CD8-positive, alpha-beta memory T cell (primary cell): ENCODE data around the gene NUDCD2. TPM values are rescaled to one million over a fixed set of nuclear protein-coding genes. Genes with fewer than 3 reads are reported as not detected.
"Not testable (repeated sequence)": the region's sequence is repeated elsewhere in the genome, so short reads cannot be mapped to it uniquely, and the experiment has no call there.

Experiments used
- CTCF ChIA-PET: fragments of 350-600 bp; sonication (Branson Sonifier 250); formaldehyde crosslinking; loops from one replicate; lab custom pipeline; 2021; ENCODE audit warnings: antibody characterized with exemption; lab: Charles Lee
- POLR2A ChIA-PET: fragments of 350-600 bp; sonication (Branson Sonifier 250); formaldehyde crosslinking; loops from one replicate; lab custom pipeline; 2021; ENCODE audit warnings: antibody characterized with exemption; lab: Charles Lee
- DNase-seq, 5 donors: peaks; one replicate each; pipeline versions ENCODE4 v3.0.0 to v3.0.0-alpha.2; 2020 to 2022; ENCODE audit warnings: mixed read lengths in 1 of 5
- H3K27ac ChIP-seq: one replicate; pipeline ENCODE4 v1.7.0; 2013; ENCODE audit warnings: low read depth, mild to moderate bottlenecking, low read length, moderate library complexity
- H3K27me3 ChIP-seq: 2 replicates; pipeline ENCODE4 v1.7.0; 2013; ENCODE audit warnings: low read length, mild to moderate bottlenecking; ENCODE audit not compliant: insufficient read depth, poor library complexity, severe bottlenecking
- H3K36me3 ChIP-seq: 2 replicates; pipeline ENCODE4 v1.7.0; 2013; ENCODE audit warnings: mild to moderate bottlenecking, low read length, moderate library complexity; ENCODE audit not compliant: insufficient read depth
- H3K4me1 ChIP-seq: 2 replicates; pipeline ENCODE4 v1.7.0; 2013; ENCODE audit warnings: mild to moderate bottlenecking, low read length, moderate library complexity; ENCODE audit not compliant: insufficient read depth
- H3K4me3 ChIP-seq: 2 replicates; pipeline ENCODE4 v1.7.0; 2013; ENCODE audit warnings: mild to moderate bottlenecking, low read length
- H3K9me3 ChIP-seq: 2 replicates; pipeline ENCODE4 v1.7.0; 2013; ENCODE audit warnings: mild to moderate bottlenecking, low read length
- H3K27ac Mint-ChIP-seq, 8 donors: one replicate each; pipeline ENCODE4 v1.8.0; 2020 to 2021; ENCODE audit warnings: mixed read lengths in 8 of 8, mild to moderate bottlenecking in 6 of 8, inconsistent platforms in 3 of 8, moderate library complexity in 3 of 8
- H3K27me3 Mint-ChIP-seq, 2 donors: one replicate each; pipeline ENCODE4 v1.8.0; 2020 to 2021; ENCODE audit warnings: mixed read lengths in 2 of 2, mild to moderate bottlenecking in 1 of 2, moderate library complexity in 1 of 2
- H3K36me3 Mint-ChIP-seq, 3 donors: one replicate each; pipeline ENCODE4 v1.8.0; 2020 to 2021; ENCODE audit warnings: mixed read lengths in 3 of 3, inconsistent platforms in 1 of 3, mild to moderate bottlenecking in 1 of 3
- H3K4me1 Mint-ChIP-seq, 3 donors: one replicate each; pipeline ENCODE4 v1.8.0; 2020 to 2021; ENCODE audit warnings: mixed read lengths in 3 of 3, inconsistent platforms in 1 of 3, mild to moderate bottlenecking in 1 of 3
- H3K4me3 Mint-ChIP-seq, 7 donors: one replicate each; pipeline ENCODE4 v1.8.0; 2020 to 2021; ENCODE audit warnings: mixed read lengths in 7 of 7, mild to moderate bottlenecking in 6 of 7, moderate library complexity in 4 of 7, inconsistent platforms in 2 of 7
- H3K9me3 Mint-ChIP-seq, 5 donors: one replicate each; pipeline ENCODE4 v1.8.0; 2020 to 2022; ENCODE audit warnings: mixed read lengths in 5 of 5, mild to moderate bottlenecking in 3 of 5, moderate library complexity in 2 of 5, inconsistent platforms in 1 of 5
- polyA plus RNA-seq: library from polyadenylated mRNA; unstranded; fragments of 300-500 nt; fragmentation: Illumina TruSeq; gene quantifications from one replicate; pipeline ENCODE4 v1.2.3, GENCODE V29; 2021
- total RNA-seq, 2 experiments: library from RNA; stranded (reverse); gene quantifications; one replicate each; pipeline ENCODE4 v1.2.3, GENCODE V29; 2021

Gene NUDCD2
- total and polyA plus RNA-seq, 3 experiments from 2014 or later, result 31.3 to 52.5 (median 36.2) TPM

DNA sequence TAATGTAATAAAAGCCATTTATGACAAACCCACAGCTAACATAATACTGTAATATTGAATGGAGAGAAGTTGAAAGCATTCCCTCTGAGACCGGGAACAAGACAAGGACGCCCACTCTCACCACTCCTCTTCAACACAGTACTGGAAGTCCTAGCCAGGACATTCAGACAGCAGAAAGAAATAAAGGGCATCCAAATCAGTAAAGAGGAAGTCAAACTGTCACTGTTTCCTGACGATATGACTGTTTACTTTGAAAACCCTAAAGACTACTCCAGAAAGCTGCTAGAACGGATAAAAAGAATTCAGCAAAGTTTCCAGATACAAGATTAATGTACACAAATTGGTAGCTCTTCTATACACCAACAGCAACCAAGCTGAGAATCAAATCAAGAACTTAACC lies 33.8 kb downstream of the NUDCD2 start:
- H3K4me3 Mint-ChIP-seq, result not testable (repeated sequence)

GRCh38 chr5:163424836-163425235 lies 35.1 kb downstream of the NUDCD2 start:
- POLR2A ChIA-PET, result no interaction called here
- no peak for DNase-seq

More for the DNA sequence above, 33.8 kb downstream of the NUDCD2 start:
- H3K4me1 ChIP-seq, H3K27ac Mint-ChIP-seq, H3K9me3 ChIP-seq, H3K27ac ChIP-seq, H3K36me3 ChIP-seq, CTCF ChIA-PET, H3K4me3 ChIP-seq, H3K4me1 Mint-ChIP-seq, POLR2A ChIA-PET, H3K36me3 Mint-ChIP-seq, H3K27me3 ChIP-seq, H3K9me3 Mint-ChIP-seq, DNase-seq: not testable (repeated sequence)
- H3K27me3 Mint-ChIP-seq, result peaks cover 5 to 12% of the 10 kb centered on the region in 2 donors

GRCh38 chr5:163415673-163416072 lies 44.2 kb downstream of the NUDCD2 start:
- POLR2A ChIA-PET, H3K9me3 Mint-ChIP-seq, H3K4me1 Mint-ChIP-seq: not testable (repeated sequence)

More at GRCh38 chr5:163424836-163425235, 35.1 kb downstream of the NUDCD2 start:
- Histone ChIP-seq H3K27ac (no peak overlapping the region), H3K4me1 (no peaks in the 10 kb centered on the region), H3K4me3 (no peak overlapping the region), H3K27me3 (no peaks in the 10 kb centered on the region), H3K9me3 (no peaks in the 10 kb centered on the region), H3K36me3 (no peaks in the 10 kb centered on the region)
- CTCF ChIA-PET, result interaction anchor here (1.0 kb wide), 1 partner anchor 16 kb away, joined by 4 read pairs; no protein-coding TSS in a partner anchor
- H3K36me3 Mint-ChIP-seq, result peaks cover 0 to 4% (median 0%) of the 10 kb centered on the region in 3 donors
- H3K27ac Mint-ChIP-seq, result no peak overlapping the region
- no peaks in the 10 kb centered on the region for H3K4me1 Mint-ChIP-seq
- H3K4me3 Mint-ChIP-seq, result no peak overlapping the region
- H3K27me3 Mint-ChIP-seq, result peaks cover 10 to 11% of the 10 kb centered on the region in 2 donors
- no peaks in the 10 kb centered on the region for H3K9me3 Mint-ChIP-seq

GRCh38 chr5:163410505-163410904 lies 49.4 kb downstream of the NUDCD2 start:
- H3K27ac Mint-ChIP-seq, result no peak overlapping the region
- no peak for DNase-seq
- no peaks in the 10 kb centered on the region for H3K9me3 Mint-ChIP-seq
- CTCF ChIA-PET, result no interaction called here
- Histone ChIP-seq H3K4me3 (no peak overlapping the region), H3K36me3 (no peaks in the 10 kb centered on the region), H3K27ac (no peak overlapping the region), H3K9me3 (no peaks in the 10 kb centered on the region), H3K4me1 (no peaks in the 10 kb centered on the region), H3K27me3 (no peaks in the 10 kb centered on the region)
- no peak overlapping the region for H3K4me3 Mint-ChIP-seq
- peaks cover 0 to 3% (median 2%) of the 10 kb centered on the region in 3 donors for H3K4me1 Mint-ChIP-seq
- POLR2A ChIA-PET, result no interaction called here
- H3K36me3 Mint-ChIP-seq, result no peaks in the 10 kb centered on the region
- peaks cover 16 to 39% of the 10 kb centered on the region in 2 donors for H3K27me3 Mint-ChIP-seq

More at GRCh38 chr5:163415673-163416072, 44.2 kb downstream of the NUDCD2 start:
- peaks cover 27 to 69% of the 10 kb centered on the region in 2 donors for H3K27me3 Mint-ChIP-seq
- H3K4me3 Mint-ChIP-seq, H3K27ac ChIP-seq, H3K36me3 ChIP-seq, H3K4me3 ChIP-seq, H3K9me3 ChIP-seq, H3K4me1 ChIP-seq, DNase-seq, CTCF ChIA-PET, H3K27ac Mint-ChIP-seq, H3K36me3 Mint-ChIP-seq, H3K27me3 ChIP-seq: not testable (repeated sequence)

- H3K4me1 ChIP-seq, result no peaks in the 10 kb centered on the region
- peaks cover 0 to 2% (median 0%) of the 10 kb centered on the region in 3 donors for H3K4me1 Mint-ChIP-seq
- peaks cover 13 to 36% of the 10 kb centered on the region in 2 donors for H3K27me3 Mint-ChIP-seq
- H3K4me3 Mint-ChIP-seq, result no peak overlapping the region
- ChIA-PET POLR2A (no interaction called here), CTCF (interaction anchor here (0.7 to 3.1 kb wide), 9 partner anchors 9 to 94 kb away, joined by 3 to 16 read pairs (median 4); partner anchors contain the start of genes HMMR and NUDCD2)
- no peak for DNase-seq
- no peaks in the 10 kb centered on the region for H3K36me3 ChIP-seq
- no peaks in the 10 kb centered on the region for H3K36me3 Mint-ChIP-seq
- H3K27me3 ChIP-seq, result no peaks in the 10 kb centered on the region
- no peaks in the 10 kb centered on the region for H3K9me3 ChIP-seq
- no peaks in the 10 kb centered on the region for H3K9me3 Mint-ChIP-seq
- no peak overlapping the region for H3K27ac Mint-ChIP-seq
- H3K27ac ChIP-seq, result no peak overlapping the region
- no peak overlapping the region for H3K4me3 ChIP-seq
Observed at GRCh38 chr5:163409384-163409783, 50.5 kb downstream of the NUDCD2 start.

DNA sequence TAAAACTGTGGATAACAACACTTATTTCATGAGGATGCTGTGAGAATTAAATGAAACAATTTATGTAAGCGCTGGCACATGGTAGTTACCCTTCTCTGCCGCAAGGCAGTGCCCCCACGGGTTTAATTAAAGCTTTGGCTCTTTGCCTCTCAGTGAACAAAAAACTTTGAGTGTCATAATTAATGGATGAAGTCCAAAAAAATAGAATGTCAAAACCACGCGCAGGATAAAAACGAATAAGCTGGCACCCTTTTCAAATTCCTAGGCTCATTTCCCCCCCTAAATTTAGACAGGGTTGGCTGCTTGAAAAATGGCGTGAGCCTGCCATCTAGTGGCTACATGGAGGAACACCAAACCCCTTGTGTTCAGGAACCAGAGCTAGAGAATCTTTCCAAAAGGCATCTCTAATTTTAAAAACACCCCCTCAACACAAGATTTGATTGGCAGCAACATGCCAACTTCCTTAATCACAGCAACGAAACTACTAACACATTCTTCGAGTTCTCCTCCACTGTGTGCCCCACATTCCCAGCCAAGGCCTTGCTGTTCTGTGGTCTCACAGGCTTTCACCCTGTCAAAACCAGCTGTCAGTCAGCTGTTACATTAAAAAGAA lies 51.5 kb downstream of the NUDCD2 start:
- H3K4me3 Mint-ChIP-seq, result peak overlapping the region in 2 of 7 donors; percentile 5 to 33
- H3K36me3 ChIP-seq, result no peaks in the 10 kb centered on the region
- CTCF ChIA-PET, result interaction anchor here (1.0 to 3.1 kb wide), 12 partner anchors 9 to 95 kb away, joined by 3 to 16 read pairs (median 4); partner anchors contain the start of genes HMMR and NUDCD2
- H3K4me1 Mint-ChIP-seq, result peaks cover 0 to 2% (median 0%) of the 10 kb centered on the region in 3 donors
- no peak overlapping the region for H3K27ac ChIP-seq
- no peaks in the 10 kb centered on the region for H3K27me3 ChIP-seq
- H3K27me3 Mint-ChIP-seq, result peaks cover 13 to 28% of the 10 kb centered on the region in 2 donors
- no peaks in the 10 kb centered on the region for H3K36me3 Mint-ChIP-seq
- POLR2A ChIA-PET, result no interaction called here
- no peaks in the 10 kb centered on the region for H3K4me1 ChIP-seq
- no peak overlapping the region for H3K4me3 ChIP-seq
- H3K9me3 Mint-ChIP-seq, result no peaks in the 10 kb centered on the region
- H3K9me3 ChIP-seq, result no peaks in the 10 kb centered on the region
- no peak overlapping the region for H3K27ac Mint-ChIP-seq
- peak; percentile 30 to 72 (median 41) for DNase-seq

GRCh38 chr5:163407034-163407655 lies 52.8 kb downstream of the NUDCD2 start:
- no peaks in the 10 kb centered on the region for H3K9me3 ChIP-seq
- Mint-ChIP-seq H3K36me3 (no peaks in the 10 kb centered on the region), H3K4me3 (no peak overlapping the region), H3K9me3 (no peaks in the 10 kb centered on the region), H3K27me3 (peaks cover 12 to 18% of the 10 kb centered on the region in 2 donors), H3K4me1 (peaks cover 0 to 2% (median 0%) of the 10 kb centered on the region in 3 donors), H3K27ac (no peak overlapping the region)
- ChIA-PET POLR2A (no interaction called here), CTCF (interaction anchor here (1.2 to 3.1 kb wide), 4 partner anchors 10 to 54 kb away, joined by 4 to 10 read pairs (median 6); no protein-coding TSS in a partner anchor)
- no peak overlapping the region for H3K4me3 ChIP-seq
- H3K27ac ChIP-seq, result no peak overlapping the region
- H3K36me3 ChIP-seq, result no peaks in the 10 kb centered on the region
- H3K4me1 ChIP-seq, result no peaks in the 10 kb centered on the region
- no peaks in the 10 kb centered on the region for H3K27me3 ChIP-seq
- no peak for DNase-seq
